ENCODE measurements around the gene NCAPG.
A peak's percentile ranks its signal among the peaks of the same experiment; 100 is the strongest.
"Not testable (repeated sequence)": the region's sequence is repeated elsewhere in the genome, so short reads cannot be mapped to it uniquely, and the experiment has no call there.

Gene NCAPG

GRCh38 chr4:17851959-17852358 is 41.2 kb downstream of the NCAPG start:
- no peak overlapping the region for H3K4me3 ChIP-seq (ENCODE audit: low read length)
- no peak for TF ChIP-seq CTCF (conservative IDR thresholded peaks at IDR 0.05; ENCODE audit: low read depth, low read length)
- DNase-seq (ENCODE audit: low read depth), result no peak

- peak; percentile 52 for DNase-seq (ENCODE audit: low read depth)
- no peak for TF ChIP-seq CTCF (conservative IDR thresholded peaks at IDR 0.05; ENCODE audit: low read depth, low read length)
- H3K4me3 ChIP-seq (ENCODE audit: low read length), result no peak overlapping the region
These were observed 43.3 kb downstream of the NCAPG start for GRCh38 chr4:17854036-17854435.

- DNase-seq (ENCODE audit: low read depth), result no peak
- no peak for TF ChIP-seq CTCF (conservative IDR thresholded peaks at IDR 0.05; ENCODE audit: low read depth, low read length)
- H3K4me3 ChIP-seq (ENCODE audit: low read length), result no peak overlapping the region
These were observed 49.1 kb downstream of the NCAPG start for GRCh38 chr4:17859793-17860406.

- not testable (repeated sequence) for H3K4me3 ChIP-seq (ENCODE audit: low read length); DNase-seq (ENCODE audit: low read depth)
These were observed 51.1 kb downstream of the NCAPG start for GRCh38 chr4:17861906-17862305.

- H3K4me3 ChIP-seq (ENCODE audit: low read length), result no peak overlapping the region
- DNase-seq (ENCODE audit: low read depth), result no peak
- no peak for TF ChIP-seq CTCF (conservative IDR thresholded peaks at IDR 0.05; ENCODE audit: low read depth, low read length)
These were observed 55.1 kb downstream of the NCAPG start for GRCh38 chr4:17865866-17866363.

GRCh38 chr4:17866810-17867209 is 56.0 kb downstream of the NCAPG start:
- no peak for TF ChIP-seq CTCF (conservative IDR thresholded peaks at IDR 0.05; ENCODE audit: low read depth, low read length)
- no peak overlapping the region for H3K4me3 ChIP-seq (ENCODE audit: low read length)
- DNase-seq (ENCODE audit: low read depth), result no peak

- DNase-seq (ENCODE audit: low read depth), result no peak
- no peak overlapping the region for H3K4me3 ChIP-seq (ENCODE audit: low read length)
- TF ChIP-seq CTCF (conservative IDR thresholded peaks at IDR 0.05; ENCODE audit: low read depth, low read length), result no peak
These were observed 56.5 kb downstream of the NCAPG start for GRCh38 chr4:17867276-17867675.

Data from retinal pigment epithelial cell (primary cell).